IPS-18c (cell line): Measurements from ENCODE around the gene TRIM40.

Source experiments
- H3K4me3 ChIP-seq: 2 replicates; pipeline ENCODE4 v1.7.0; 2013; ENCODE audit warnings: low read depth, mild to moderate bottlenecking, low read length, moderate library complexity; ENCODE audit not compliant: insufficient read depth
- H3K9me3 ChIP-seq: one replicate; pipeline ENCODE4 v1.6.1; 2013; ENCODE audit warnings: mild to moderate bottlenecking, low read length, moderate library complexity; ENCODE audit not compliant: control insufficient read depth, insufficient read depth

The TRIM40 gene, protein sequence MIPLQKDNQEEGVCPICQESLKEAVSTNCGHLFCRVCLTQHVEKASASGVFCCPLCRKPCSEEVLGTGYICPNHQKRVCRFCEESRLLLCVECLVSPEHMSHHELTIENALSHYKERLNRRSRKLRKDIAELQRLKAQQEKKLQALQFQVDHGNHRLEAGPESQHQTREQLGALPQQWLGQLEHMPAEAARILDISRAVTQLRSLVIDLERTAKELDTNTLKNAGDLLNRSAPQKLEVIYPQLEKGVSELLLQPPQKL

DNA sequence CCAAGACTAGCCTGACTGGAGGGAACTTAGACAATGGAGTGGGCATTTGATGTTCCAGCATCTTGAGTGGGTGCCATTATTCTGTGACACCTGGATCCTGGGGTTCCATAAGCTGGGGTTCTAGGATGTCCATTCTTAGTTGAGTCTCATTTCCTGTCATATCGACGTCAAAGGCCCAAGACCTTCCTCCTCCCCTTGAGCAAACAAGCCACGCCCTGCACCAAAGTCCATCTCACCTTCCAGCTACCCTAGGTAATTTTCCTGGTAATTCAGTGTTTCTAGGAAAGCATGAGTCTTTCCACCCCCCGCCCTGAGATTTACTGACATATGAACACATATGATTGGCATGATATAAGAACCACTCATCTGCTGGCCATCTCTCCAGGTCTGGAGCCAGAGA lies at the start of gene TRIM40:
TSS of gene TRIM40 (plus strand) at position 384 of the 400 bp plus-strand sequence. CDS start 897 bp downstream, outside the sequence.
- Histone ChIP-seq H3K4me3 (no peak within 1 kb of the TSS), H3K9me3 (no peaks in the 10 kb centered on the region)

DNA sequence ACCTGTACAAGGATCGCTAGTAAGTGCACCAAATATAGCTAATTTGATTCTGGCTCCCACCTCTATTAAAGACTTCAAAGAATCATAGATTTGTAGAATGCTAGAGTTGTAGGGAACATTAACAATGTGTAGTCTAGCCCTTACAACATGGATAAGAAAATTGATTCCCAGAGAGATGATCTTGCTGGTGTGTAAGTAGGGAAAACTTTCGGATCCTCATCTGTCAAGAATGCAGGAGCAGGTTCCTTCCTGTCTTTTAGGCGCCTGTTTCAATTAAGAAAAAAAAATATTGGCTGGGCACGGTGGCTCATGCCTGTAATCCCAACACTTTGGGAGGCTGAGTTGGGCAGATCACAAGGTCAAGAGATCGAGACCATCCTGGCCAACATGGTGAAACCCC lies 48.1 kb upstream of the TRIM40 start:
- Histone ChIP-seq H3K4me3 (no peak overlapping the region), H3K9me3 (peaks cover 2% of the 10 kb centered on the region)

DNA sequence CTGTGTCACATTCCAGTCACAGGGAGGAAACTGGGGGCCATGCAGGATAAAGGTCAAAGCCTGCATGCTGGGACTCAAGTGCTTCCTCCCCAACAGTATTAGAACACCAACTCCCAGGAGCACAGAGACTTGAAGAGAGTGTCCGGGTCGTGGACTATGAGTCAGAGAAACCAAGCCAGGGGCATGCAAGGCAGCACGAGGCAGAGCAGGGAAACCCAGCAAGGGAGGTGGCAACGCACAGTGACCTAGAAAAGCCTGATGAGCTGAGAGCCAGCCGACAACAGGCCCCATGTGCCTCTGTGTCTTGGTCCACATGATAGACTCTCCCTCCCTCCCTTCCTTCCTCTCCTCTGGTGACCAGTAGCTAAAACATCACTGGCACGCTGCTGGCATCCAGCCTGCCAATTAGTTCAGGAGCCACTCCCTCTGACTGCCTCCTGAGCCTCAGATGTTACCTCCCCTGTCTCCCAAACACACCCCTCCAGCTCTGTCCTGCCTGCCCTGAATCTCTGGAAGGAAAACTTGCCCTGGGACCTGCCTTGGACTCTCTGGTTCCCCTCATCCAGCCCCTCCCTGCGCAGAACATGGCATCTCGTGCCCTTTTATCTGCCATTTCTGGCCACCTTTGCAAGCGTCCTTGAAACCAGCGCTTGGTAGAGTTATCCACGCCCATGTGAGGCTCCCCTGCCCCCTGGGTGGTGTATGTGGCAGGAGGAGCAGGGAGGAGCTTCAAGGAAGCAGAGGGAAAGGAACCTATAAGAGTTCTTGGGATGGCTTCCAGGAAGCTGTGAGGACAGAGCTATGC lies 44.2 kb upstream of the TRIM40 start:
- peaks cover 2% of the 10 kb centered on the region for H3K9me3 ChIP-seq
- H3K4me3 ChIP-seq: no peak overlapping the region

DNA sequence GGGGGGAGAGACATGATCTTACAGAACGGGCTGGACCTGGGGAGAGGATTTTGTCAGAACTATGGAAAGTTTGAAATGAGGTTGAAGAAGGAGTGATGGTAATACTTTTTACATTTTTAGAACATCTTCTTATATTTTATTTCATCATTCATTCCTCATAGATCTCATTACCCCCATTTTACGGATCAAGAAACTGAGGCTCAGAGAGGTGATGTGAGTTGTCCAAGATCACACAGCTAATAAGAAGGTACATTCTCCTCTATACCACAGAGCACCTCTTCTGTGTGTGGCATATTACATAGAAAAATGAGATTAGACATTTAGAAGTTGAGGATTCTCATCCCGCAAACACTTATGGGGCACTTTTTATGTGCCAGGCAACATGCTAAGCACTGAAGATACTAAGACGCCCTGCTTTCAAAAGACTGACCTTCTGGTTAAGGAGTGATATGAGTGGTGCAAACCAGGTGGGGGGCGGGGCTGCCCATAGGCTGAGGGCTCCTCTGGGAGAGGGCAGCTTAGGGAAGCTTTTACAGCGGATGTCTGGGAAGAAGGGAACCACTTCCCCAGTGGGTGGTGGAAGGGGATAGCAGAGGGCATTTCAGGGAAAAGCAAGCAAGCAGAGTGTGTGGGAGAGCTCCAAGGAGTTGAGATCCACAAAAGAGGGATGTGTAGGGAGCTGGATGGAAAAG lies 42.9 kb upstream of the TRIM40 start:
- H3K9me3 ChIP-seq: no peaks in the 10 kb centered on the region
- H3K4me3 ChIP-seq: no peak overlapping the region

DNA sequence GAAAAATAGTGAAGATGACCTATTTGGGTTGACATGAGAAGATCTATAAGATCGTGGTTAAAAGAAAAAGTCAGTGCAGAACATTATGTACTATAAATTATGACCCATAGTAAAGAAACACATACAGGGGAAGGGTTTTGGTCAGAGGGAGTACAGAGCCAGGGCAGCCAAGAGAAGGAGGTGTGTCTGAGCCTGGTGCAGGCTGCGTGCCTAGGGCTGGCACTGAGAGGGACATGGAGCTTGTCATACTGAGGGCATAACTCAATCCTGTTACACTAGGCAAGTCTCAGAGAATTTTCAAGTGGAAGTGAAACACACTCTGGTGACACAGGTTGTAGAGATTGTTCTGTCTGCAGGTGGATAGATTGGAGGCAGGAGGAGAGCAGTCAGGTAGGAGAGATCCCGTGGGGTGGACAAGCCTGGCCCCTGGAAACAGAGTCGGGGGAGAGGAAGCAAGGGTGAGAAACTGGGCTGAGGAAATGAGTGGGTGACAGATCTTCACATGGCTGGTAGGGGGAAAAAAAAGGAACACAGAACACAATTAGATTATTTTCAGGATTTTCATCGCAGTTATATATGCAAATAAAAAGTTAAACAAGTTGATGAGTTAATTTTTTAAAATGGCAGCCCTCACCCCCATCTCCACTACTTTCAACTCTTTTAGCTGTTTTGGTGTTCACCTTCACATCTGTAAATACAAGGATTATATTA lies 41.8 kb upstream of the TRIM40 start:
- H3K9me3 ChIP-seq: no peaks in the 10 kb centered on the region
- no peak overlapping the region for H3K4me3 ChIP-seq

DNA sequence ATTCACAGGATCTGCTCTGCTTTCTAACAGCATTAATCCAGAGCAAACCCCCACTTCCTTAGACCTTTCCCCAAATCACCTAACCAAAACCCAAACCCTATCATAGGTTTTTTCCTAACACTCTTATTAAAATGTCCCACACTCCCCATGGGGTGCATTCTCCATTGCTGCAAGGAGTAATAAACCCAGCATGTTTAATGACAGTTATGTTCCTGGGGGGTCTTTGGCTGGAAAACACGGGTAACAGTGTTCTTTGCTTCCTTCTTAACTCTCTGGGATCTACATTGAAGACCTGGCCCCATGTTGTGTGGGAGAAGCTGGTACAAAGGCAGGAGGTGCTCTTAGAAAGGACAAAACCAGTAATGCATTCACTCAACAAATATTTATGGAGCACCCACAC lies 39.1 kb upstream of the TRIM40 start:
- no peak overlapping the region for H3K4me3 ChIP-seq
- no peaks in the 10 kb centered on the region for H3K9me3 ChIP-seq

DNA sequence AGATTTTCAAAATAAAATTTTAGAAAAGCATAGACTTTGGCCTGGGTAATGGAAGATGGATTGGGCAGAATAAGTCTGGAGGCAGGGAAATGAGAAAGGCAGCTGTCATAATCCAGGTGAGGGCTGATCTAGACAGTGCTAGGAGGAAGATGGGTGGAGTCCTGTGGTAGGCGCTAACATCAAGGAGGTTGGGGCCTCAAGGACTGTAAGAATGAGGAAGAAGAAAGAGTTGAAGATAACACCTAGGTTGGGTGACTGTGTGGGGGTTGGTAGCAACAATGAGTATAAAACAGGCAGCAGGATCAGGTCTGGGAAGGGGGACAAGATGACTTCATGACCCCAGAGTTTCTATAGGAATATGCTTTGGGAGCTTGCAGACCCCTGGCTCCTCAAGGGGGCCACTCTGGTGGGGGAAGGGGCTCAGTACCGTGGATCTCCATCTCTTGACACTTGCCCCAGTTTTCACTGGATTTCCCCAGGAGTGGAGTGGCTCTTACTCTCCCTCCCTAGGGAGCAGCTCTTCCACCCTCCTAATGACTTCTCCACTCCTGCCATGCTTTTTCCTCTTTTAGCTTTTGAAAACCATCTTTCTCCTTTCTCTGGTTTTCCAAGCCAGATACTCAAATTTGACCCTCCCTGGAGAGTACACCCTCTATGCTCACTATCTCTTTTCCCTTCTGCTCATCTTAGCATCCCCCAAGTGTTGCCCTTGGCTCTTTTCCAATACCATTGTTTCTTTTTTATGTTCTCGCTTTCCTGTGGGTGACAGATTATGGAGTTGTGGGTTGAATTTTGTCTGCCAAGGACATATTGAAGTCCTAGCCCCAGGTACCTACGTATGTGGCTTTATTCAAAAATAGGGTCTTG lies 37.8 kb upstream of the TRIM40 start:
- no peak overlapping the region for H3K4me3 ChIP-seq
- H3K9me3 ChIP-seq: no peaks in the 10 kb centered on the region

DNA sequence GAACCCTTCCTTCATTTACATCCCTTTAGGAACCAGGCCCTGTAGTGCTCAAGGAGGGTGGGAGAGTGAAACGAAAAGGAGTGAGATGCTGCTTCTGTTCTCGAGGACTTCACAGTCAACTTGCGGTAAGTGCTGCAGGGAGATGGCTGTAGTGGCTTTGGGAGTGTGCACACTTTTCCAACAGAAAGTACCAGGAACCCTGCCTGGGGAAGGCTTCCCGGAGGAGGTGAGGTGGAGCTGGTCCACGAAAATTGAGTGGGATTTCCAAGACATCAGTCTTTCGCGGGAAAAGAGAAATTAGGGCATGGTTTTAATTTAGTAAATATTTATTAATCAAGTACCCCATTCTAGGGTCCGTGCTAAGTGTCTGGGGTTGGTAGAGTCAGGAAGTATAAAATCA lies 35.8 kb upstream of the TRIM40 start:
- no peak overlapping the region for H3K4me3 ChIP-seq
- H3K9me3 ChIP-seq: no peaks in the 10 kb centered on the region

DNA sequence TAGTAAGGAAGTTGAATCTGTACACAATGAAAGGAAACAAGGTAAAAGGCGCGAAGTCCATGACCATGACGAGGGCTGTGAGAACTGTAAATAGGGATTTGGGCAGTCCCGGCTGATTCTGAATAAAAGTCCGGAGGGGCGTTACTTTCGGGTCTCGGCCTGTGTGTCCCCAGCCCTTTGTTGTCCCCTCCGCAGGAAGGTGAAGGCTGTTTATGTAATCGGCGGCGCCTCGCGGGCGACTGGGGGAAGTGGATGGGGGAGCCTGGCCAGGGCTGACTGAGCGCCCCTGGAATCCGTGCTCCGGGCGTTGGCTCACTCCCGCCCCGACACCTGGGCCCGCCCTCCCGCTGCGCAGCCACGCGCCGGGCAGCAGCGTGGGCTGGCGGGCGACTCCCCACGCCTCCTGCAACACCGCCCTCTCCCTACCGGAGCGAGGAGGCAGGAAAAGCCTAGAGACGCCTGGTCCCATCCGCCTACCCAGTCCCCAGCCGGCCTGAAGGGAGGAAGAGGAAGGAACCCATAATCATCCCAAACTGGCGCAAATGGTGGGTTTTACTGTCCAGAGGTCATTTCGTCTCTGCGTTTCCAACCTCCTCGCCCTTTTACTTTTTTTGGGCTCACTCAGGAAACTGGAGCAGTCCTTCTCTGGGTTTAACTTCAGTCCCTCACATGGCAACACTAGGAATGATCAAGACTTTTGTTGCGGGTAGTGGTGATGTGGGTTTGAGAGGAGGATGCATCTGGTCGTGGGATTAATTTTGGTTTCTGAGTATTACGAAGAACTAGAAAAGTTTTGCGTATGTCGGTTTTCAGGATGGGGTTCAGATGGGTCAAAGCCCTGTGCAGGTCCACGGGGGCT lies 35.1 kb upstream of the TRIM40 start:
- no peaks in the 10 kb centered on the region for H3K9me3 ChIP-seq
- H3K4me3 ChIP-seq: peak overlapping the region; percentile 51

DNA sequence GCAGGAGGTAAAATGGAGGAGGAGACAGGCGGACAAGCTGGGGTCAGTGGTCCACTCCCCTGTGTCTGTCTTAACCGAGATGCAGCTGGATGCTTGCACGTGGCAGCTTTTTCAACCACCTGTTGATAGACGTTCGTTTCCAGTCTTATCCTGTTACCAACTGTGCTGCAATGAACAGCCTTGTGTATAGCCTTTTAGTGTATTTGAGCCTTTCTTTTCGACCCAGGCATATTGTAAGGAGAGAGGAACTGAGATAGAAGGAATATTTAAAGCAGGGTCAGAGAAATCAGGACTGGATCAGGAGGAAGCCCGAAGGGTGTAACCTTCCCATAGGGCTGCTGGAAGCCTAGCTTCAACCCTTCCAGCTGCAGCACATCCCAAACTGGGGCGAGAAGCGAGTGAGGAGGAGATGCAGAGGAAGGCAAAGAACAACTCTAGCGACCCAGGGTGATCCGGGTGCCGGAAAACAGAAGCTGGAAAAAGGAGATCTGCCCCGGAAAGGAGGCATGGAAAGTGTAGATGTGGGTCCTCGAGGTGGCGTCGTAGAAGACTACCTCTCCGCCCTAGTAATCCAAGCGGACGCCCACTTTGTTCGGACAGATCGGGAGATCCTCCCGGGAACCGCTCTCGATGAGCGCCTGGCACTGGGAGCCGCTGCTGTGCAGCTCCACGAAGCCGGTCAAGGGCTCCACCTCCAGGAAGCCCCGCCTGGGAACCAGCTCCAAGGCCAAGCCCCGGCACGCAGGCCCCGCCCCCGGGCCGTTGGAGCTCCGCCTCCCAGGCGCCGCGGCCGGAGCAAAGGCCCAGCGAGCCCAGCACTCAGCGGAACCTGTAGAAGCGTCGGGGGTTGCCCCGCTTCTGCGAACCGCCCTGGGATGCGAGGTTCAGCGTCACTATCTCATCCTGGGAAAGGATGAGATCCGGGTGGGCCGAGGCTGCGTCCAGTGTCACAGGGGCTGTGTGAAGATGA lies 34.2 kb upstream of the TRIM40 start:
- peak overlapping the region; percentile 51 for H3K4me3 ChIP-seq

DNA sequence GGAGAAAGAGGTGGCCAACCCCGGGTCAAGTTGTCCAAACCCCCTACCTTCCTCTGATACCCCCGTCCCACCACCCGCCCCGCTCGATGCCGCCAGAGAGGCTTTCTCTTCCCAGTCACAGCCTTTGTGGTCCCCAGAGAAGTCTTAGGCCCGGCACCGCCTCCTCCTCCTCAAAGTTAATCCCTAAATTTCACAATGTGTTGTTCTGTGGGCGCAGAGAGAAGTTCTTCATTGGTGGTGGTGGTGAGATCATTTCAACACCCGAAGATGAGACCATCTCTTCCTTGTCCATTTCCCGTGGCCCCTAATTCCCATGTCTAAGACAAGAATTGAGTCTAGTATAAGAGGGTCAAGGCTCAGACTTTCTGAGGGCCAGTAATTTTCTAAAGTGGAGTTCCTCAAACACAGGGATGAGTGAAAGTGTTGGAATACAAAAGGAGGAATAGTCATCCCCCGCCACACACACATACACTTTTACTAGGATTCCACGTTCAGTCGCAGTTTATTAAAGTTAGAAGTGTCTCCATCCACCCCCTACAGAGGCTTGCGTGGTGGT lies 33.4 kb upstream of the TRIM40 start:
- Histone ChIP-seq H3K9me3 (no peaks in the 10 kb centered on the region), H3K4me3 (peak overlapping the region; percentile 51; the same call in 1 of the 2 replicates)

More for the DNA sequence above, 34.2 kb upstream of the TRIM40 start:
- no peaks in the 10 kb centered on the region for H3K9me3 ChIP-seq

DNA sequence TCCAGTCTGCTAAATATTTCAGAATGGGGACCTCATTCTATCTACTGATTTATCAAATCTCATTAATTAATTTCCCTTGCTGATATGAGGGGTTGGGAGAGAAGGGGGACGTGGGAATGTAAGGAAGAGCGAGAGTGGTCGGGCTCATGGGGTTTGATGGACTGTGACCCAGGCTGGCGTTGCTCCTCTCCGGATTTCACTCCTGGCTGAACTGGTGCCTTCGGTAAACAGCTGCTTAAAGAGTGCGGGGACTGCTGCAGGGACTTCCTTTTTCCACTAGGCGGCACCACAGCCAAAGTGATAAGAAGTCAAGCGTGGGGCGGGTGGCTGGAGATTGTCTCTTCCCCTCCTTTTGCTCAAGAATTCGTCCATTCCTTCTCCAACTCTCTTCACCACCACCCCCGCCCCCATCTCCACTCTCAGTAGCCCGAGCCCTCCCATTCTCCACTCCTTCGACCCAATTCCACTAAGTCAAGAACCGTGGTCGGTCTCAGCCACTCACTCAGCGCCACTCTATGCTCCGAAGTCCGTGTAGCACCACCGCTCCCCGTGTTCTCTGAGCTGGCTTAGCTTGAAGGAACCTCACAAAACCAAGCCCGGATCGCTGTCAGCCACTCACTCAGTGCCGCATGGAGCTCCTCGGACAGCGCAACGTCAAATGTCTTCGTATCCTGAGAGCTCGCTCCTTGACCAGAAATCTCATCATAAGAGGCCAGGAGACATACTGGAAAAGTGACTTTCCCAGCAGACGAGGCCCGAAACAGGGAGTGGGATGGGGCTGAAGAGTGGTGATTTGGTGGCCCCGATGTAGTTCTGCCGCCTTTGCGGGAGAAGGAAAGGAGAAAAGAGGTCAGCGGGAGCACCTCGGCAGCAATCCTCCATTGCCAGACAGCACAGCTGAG lies 32.7 kb upstream of the TRIM40 start:
- H3K4me3 ChIP-seq: peak overlapping the region; percentile 29; the same call in 1 of the 2 replicates
- H3K9me3 ChIP-seq: no peaks in the 10 kb centered on the region

DNA sequence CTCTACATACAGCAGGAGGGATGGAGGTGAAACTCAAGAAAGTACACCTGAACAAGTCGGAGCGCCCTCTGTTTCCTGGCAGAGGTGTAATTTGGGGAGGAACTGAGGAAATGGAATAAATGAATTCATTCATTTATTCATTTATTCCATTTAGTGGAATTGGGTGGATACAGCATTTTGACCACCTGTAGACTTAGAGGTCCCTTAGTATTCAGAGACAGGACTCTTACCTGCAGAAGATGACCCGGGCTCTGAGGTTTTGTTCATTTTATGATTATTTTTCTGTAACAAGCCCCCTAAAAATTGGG lies 32.1 kb upstream of the TRIM40 start:
- Histone ChIP-seq H3K9me3 (no peaks in the 10 kb centered on the region), H3K4me3 (no peak overlapping the region; the same call in 1 of the 2 replicates)

DNA sequence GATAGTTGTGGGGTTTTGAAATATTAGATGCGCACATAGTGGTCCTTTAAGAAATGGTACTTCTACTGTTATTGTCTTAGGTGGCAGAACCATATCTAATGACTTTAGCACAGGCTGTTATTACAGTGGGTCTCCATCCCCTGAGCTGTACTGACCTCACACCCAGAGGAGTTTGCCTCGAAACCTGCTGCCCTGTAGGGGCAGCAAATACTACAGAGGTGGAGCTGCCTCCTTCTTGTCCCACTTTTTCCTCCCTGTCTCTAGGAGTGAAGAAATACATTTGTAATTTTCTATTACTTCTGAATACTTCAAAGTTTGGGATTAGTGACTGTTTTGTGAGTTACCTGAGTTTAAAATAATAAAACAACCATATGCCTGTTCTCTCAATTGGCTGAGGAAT lies 31.3 kb upstream of the TRIM40 start:
- H3K4me3 ChIP-seq: no peak overlapping the region

More for the DNA sequence above, 31.3 kb upstream of the TRIM40 start:
- no peaks in the 10 kb centered on the region for H3K9me3 ChIP-seq
